ENCODE measurements around the gene OPRL1.
A peak's percentile ranks its signal among the peaks of the same experiment; 100 is the strongest.

The OPRL1 gene

GRCh38 chr20:64053841-64054661 lies 25.8 kb upstream of the OPRL1 start:
- Mint-ChIP-seq H3K27me3 (ENCODE audit: low read depth, poor library complexity) (peaks cover 27% of the 10 kb centered on the region), H3K27ac (no peak overlapping the region), H3K9me3 (no peaks in the 10 kb centered on the region), H3K4me3 (peak overlapping the region; percentile 25), H3K4me1 (peaks cover 41% of the 10 kb centered on the region), H3K36me3 (ENCODE audit: low read depth) (no peaks in the 10 kb centered on the region)
- DNase-seq, result peak; percentile 47
- no peak for TF ChIP-seq CTCF (IDR thresholded peaks at IDR 0.05)

- H3K36me3 Mint-ChIP-seq (ENCODE audit: low read depth), result no peaks in the 10 kb centered on the region
- no peak overlapping the region for H3K27ac Mint-ChIP-seq
- H3K9me3 Mint-ChIP-seq, result no peaks in the 10 kb centered on the region
- H3K4me3 Mint-ChIP-seq, result no peak overlapping the region
- H3K4me1 Mint-ChIP-seq, result peaks cover 41% of the 10 kb centered on the region
- H3K27me3 Mint-ChIP-seq (ENCODE audit: low read depth, poor library complexity), result peaks cover 30% of the 10 kb centered on the region
- TF ChIP-seq CTCF (IDR thresholded peaks at IDR 0.05), result no peak
- no peak for DNase-seq
Observed at GRCh38 chr20:64055396-64055892, 24.4 kb upstream of the OPRL1 start.

GRCh38 chr20:64055893-64056638 lies 23.8 kb upstream of the OPRL1 start:
- H3K27me3 Mint-ChIP-seq (ENCODE audit: low read depth, poor library complexity), result peaks cover 24% of the 10 kb centered on the region
- H3K4me3 Mint-ChIP-seq, result no peak overlapping the region
- no peaks in the 10 kb centered on the region for H3K9me3 Mint-ChIP-seq
- H3K36me3 Mint-ChIP-seq (ENCODE audit: low read depth), result no peaks in the 10 kb centered on the region
- TF ChIP-seq CTCF (IDR thresholded peaks at IDR 0.05), result no peak
- no peak overlapping the region for H3K27ac Mint-ChIP-seq
- H3K4me1 Mint-ChIP-seq, result peaks cover 41% of the 10 kb centered on the region
- DNase-seq, result no peak

GRCh38 chr20:64056639-64056888 lies 23.3 kb upstream of the OPRL1 start:
- Mint-ChIP-seq H3K27ac (no peak overlapping the region), H3K4me3 (no peak overlapping the region), H3K4me1 (peaks cover 41% of the 10 kb centered on the region), H3K36me3 (ENCODE audit: low read depth) (no peaks in the 10 kb centered on the region), H3K9me3 (no peaks in the 10 kb centered on the region), H3K27me3 (ENCODE audit: low read depth, poor library complexity) (peaks cover 21% of the 10 kb centered on the region)
- no peak for TF ChIP-seq CTCF (IDR thresholded peaks at IDR 0.05)
- DNase-seq, result no peak

GRCh38 chr20:64056889-64057627 lies 22.8 kb upstream of the OPRL1 start:
- TF ChIP-seq CTCF (IDR thresholded peaks at IDR 0.05), result no peak
- H3K27ac Mint-ChIP-seq, result no peak overlapping the region
- DNase-seq, result no peak

More at GRCh38 chr20:64056889-64057627, 22.8 kb upstream of the OPRL1 start:
- no peaks in the 10 kb centered on the region for H3K9me3 Mint-ChIP-seq
- H3K4me1 Mint-ChIP-seq, result peaks cover 43% of the 10 kb centered on the region
- no peaks in the 10 kb centered on the region for H3K36me3 Mint-ChIP-seq (ENCODE audit: low read depth)
- H3K27me3 Mint-ChIP-seq (ENCODE audit: low read depth, poor library complexity), result peaks cover 16% of the 10 kb centered on the region
- no peak overlapping the region for H3K4me3 Mint-ChIP-seq
